Activated naive CD8-positive, alpha-beta T cell treated with anti-CD3 and anti-CD28 coated beads, Interleukin-2, amount 10 ng/mL, durations not matched to agents 7 days and 5 days (primary cell): ENCODE data around the gene PRAME. TPM values are rescaled to one million over a fixed set of nuclear protein-coding genes. Genes with fewer than 3 reads are reported as not detected.
"Not testable (repeated sequence)": the region's sequence is repeated elsewhere in the genome, so short reads cannot be mapped to it uniquely, and the experiment has no call there.

Experiments used
- ATAC-seq: fragments of 150-1000 bp; cut with Tn5 transposase; one replicate; pipeline ENCODE4 v1.10.0; 2021; ENCODE audit warnings: low read depth, moderate library complexity
- POLR2A ChIA-PET: fragments of 350-600 bp; sonication (Branson Sonifier 250); formaldehyde crosslinking; loops from one replicate; lab custom pipeline; 2021; ENCODE audit warnings: antibody characterized with exemption; lab: Charles Lee
- DNase-seq: peaks from one replicate; pipeline ENCODE4 v3.0.0; 2021
- H3K27ac Mint-ChIP-seq: one replicate; pipeline ENCODE4 v1.8.0; 2022; ENCODE audit warnings: mild to moderate bottlenecking, mixed read lengths
- H3K27me3 Mint-ChIP-seq: one replicate; pipeline ENCODE4 v1.8.0; 2022; ENCODE audit warnings: mild to moderate bottlenecking, moderate library complexity, mixed read lengths
- H3K36me3 Mint-ChIP-seq: one replicate; pipeline ENCODE4 v1.8.0; 2021; ENCODE audit warnings: mild to moderate bottlenecking, mixed read lengths
- H3K4me1 Mint-ChIP-seq: one replicate; pipeline ENCODE4 v1.8.0; 2021; ENCODE audit warnings: mixed read lengths
- H3K4me3 Mint-ChIP-seq: one replicate; pipeline ENCODE4 v1.8.0; 2022; ENCODE audit warnings: mild to moderate bottlenecking, moderate library complexity, mixed read lengths
- H3K9me3 Mint-ChIP-seq: one replicate; pipeline ENCODE4 v1.8.0; 2021; ENCODE audit warnings: mixed read lengths
- total RNA-seq, 2 experiments: library from RNA; stranded (reverse); gene quantifications; one replicate each; pipeline ENCODE4 v1.2.3, GENCODE V29; 2021

PRAME gene, protein sequence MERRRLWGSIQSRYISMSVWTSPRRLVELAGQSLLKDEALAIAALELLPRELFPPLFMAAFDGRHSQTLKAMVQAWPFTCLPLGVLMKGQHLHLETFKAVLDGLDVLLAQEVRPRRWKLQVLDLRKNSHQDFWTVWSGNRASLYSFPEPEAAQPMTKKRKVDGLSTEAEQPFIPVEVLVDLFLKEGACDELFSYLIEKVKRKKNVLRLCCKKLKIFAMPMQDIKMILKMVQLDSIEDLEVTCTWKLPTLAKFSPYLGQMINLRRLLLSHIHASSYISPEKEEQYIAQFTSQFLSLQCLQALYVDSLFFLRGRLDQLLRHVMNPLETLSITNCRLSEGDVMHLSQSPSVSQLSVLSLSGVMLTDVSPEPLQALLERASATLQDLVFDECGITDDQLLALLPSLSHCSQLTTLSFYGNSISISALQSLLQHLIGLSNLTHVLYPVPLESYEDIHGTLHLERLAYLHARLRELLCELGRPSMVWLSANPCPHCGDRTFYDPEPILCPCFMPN
- not detected for total RNA-seq

DNA sequence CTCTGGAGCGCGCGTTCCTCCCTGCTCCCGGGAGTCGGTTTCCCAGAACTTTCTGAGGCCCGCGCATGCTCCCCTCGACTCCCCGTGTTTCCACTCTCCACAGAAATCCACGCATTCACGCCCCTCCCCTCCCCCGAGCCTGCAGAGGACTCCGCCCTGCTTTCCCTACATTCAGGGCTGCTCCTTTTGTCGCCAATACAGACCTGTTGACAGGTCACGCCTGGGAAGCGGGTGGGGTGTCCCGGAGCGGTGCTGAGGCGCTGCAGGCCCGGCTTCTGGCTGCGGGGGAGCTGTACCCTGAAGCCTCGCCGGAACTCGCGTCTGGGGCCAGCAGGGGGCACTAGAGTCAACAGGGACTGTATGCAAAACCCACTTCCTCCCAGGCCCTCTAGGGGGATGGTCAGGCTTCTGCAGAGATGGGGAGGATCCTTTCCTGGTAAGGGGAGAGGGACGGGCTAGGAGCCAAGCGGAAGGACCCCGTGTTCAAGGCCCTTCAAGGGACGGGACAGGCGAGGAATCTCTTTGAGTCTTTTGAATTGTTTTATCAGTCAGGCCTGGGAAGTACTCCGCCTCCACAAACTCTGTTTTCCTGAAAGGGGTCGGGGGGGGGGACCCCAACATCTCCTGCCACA, at the start of gene PRAME:
TSS of gene PRAME (minus strand) at position 294 of the 632 bp plus-strand sequence. CDS start 2,433 bp downstream, outside the sequence.
- H3K27ac Mint-ChIP-seq = no peak within 1 kb of the TSS
- DNase-seq (peak; percentile 84), ATAC-seq (peak; percentile 95)
- no peaks in the 10 kb centered on the region for H3K36me3 Mint-ChIP-seq
- no peaks in the 10 kb centered on the region for H3K27me3 Mint-ChIP-seq
- H3K9me3 Mint-ChIP-seq = no peaks in the 10 kb centered on the region
- POLR2A ChIA-PET = no interaction called here
- no peak within 1 kb of the TSS for H3K4me3 Mint-ChIP-seq
- peaks cover 3% of the 10 kb centered on the region for H3K4me1 Mint-ChIP-seq

DNA sequence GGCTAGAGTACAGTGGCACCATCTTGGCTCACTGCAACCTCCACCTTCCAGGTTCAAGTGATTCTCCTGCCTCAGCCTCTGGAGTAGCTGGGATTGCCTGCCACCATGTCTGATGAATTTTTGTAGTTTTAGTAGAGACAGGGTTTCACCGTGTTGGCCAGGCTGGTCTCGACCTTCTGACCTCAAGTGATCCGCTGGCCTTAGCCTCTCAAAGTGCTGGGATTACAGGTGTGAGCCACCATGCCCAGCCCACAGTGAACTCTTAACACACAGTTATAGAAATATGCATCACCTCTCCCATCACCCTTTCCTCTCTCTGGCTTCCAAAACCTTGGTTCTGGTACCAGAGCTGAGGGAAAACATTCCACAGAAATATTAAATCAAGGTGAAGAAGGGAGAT, 49.0 kb upstream of the PRAME start:
- POLR2A ChIA-PET, DNase-seq, ATAC-seq, H3K4me3 Mint-ChIP-seq, H3K9me3 Mint-ChIP-seq, H3K36me3 Mint-ChIP-seq, H3K4me1 Mint-ChIP-seq, H3K27ac Mint-ChIP-seq: not testable (repeated sequence)
- peaks cover 16% of the 10 kb centered on the region for H3K27me3 Mint-ChIP-seq

DNA sequence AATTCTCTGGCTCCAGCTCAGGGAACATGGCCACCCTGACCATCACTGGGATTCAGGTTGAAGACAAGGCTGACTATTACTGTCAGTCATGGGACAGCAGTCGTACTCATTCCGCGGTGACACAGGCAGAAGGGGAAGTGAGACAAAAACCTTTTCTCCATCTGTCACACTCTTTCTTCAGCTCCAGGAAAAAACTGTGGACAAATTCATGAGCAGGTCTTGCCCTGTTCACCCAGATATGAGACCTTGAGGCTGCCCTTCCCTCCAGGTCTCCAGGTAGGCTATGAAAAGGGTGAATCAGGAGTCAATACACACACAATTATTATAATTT, 46.0 kb upstream of the PRAME start:
- POLR2A ChIA-PET = no interaction called here
- Mint-ChIP-seq H3K9me3 (no peaks in the 10 kb centered on the region), H3K27me3 (peaks cover 17% of the 10 kb centered on the region), H3K27ac (no peak overlapping the region), H3K4me3 (no peak overlapping the region), H3K36me3 (no peaks in the 10 kb centered on the region), H3K4me1 (no peaks in the 10 kb centered on the region)
- DNase-seq (no peak), ATAC-seq (no peak)

DNA sequence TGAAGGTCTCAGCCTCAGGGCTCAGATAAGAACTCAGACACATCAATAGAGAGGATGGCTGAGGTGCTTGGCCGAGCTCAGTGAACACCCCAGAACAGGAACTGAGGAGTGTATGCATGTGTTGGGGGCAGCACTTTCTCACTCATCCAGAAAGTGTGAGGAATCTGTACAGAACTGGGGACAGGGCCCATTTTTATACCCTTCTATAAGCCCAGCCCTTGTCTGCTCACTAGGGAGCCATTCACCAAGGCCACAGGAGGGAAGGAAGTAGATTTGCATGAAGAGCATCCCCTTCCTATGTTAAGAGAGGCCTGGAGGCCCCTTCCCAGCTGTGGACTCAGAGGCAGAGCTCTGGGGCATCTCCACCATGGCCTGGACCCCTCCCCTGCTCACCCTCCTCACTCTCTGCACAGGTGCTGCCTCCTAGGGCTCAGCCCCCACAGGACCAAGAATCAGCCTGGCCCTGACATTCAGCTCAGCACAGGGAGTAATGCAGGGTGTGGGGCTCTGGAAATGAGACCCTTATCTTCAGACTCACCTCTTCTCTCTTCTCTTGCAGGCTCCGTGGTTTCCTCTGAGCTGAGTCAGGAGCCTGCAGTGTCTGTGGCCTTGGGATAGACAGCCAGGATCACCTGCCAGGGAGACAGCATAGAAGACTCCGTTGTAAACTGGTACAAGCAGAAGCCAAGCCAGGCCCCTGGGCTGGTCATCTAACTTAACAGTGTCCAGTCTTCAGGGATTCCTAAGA, 45.4 kb upstream of the PRAME start:
- Mint-ChIP-seq H3K27ac (no peak overlapping the region), H3K9me3 (no peaks in the 10 kb centered on the region), H3K4me1 (no peaks in the 10 kb centered on the region), H3K4me3 (no peak overlapping the region), H3K27me3 (peaks cover 13% of the 10 kb centered on the region), H3K36me3 (no peaks in the 10 kb centered on the region)
- DNase-seq = no peak
- no peak for ATAC-seq
- POLR2A ChIA-PET = no interaction called here

DNA sequence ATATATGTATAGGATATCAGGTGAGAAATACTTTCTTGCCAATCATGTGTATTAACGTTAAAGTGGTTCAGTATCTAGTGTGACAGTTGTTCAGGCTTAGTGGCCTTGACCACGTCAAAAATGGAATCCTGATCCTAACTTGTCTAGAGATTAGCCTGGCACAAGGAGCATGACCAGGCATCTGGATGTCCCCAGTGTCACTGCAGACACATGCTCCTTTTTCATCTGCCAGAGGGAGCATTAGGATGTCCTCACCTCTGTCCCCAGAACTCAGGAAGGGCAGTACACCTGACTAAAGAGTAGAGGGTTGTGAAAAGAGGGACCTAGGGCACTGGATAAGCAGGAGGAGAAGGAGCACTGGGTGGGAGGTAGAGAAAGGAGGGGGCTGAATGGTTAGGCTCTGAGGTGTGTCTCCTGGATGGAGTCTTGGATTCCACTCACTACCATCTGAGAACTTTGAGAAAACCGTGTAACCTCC, 44.4 kb upstream of the PRAME start:
- POLR2A ChIA-PET = no interaction called here
- Mint-ChIP-seq H3K27ac (no peak overlapping the region), H3K4me3 (no peak overlapping the region), H3K36me3 (no peaks in the 10 kb centered on the region), H3K4me1 (peaks cover 2% of the 10 kb centered on the region), H3K9me3 (no peaks in the 10 kb centered on the region), H3K27me3 (peaks cover 14% of the 10 kb centered on the region)
- ATAC-seq (no peak), DNase-seq (no peak)

DNA sequence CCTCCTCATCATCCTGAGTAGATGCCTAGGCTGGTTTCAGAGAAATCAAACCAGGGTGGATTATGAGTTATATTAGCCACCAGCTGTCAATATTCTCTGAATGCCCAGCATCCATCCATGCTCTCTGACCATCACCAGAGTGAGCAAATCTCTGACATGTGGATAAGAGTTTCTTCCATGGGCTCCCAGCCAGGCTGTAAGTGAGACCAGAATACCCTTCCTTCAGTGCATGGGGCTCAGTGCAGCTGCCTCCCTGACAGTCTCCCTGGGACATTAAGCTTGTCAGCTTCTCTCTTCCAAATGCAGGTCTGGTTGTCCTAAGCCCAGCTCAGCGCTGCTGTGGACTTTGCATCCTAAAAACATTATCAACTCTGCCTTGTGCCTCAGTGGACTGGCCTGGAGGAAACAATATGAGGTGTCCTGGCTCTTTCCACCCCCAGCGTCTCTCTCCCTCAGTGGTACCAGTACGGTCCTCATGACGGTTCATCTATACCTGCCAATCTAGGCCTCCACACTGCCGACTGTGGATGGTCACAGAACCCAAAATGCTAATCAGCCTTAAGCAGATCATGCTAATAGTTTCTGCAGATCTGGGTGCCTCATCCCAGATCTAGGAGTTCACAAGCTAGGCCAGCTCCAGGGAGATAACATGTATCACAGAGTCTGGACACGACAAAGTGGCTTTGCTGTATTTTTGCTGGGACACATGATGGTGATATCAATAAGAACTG, 41.6 kb upstream of the PRAME start:
- no peak for ATAC-seq
- H3K27ac Mint-ChIP-seq = no peak overlapping the region

DNA sequence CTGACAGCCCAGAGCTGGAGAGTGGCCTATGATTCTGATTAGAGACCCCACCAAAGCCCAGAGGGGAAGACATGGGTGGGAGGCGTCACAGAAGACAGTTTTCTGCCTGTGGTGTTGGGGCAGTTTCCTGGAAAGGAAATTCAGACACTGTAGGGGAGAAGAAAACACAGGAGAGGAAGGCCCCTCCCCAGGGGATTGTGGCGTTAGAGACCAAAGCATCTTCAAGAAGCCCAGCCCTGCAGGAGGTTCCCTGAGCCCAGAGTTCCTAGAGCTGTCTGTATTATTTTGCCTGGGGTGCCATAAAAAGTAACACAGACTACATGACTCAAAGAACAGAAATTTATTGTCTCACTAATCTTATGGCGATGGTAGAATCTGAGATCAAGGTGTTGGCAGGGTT, 40.2 kb upstream of the PRAME start:
- Mint-ChIP-seq H3K27me3 (peaks cover 10% of the 10 kb centered on the region), H3K4me1 (peaks cover 2% of the 10 kb centered on the region), H3K4me3 (no peak overlapping the region), H3K36me3 (no peaks in the 10 kb centered on the region), H3K9me3 (no peaks in the 10 kb centered on the region), H3K27ac (no peak overlapping the region)
- DNase-seq (no peak), ATAC-seq (no peak)
- POLR2A ChIA-PET = no interaction called here

More for the DNA sequence above, 41.6 kb upstream of the PRAME start:
- Mint-ChIP-seq H3K27me3 (peaks cover 10% of the 10 kb centered on the region), H3K9me3 (no peaks in the 10 kb centered on the region), H3K36me3 (no peaks in the 10 kb centered on the region), H3K4me3 (no peak overlapping the region), H3K4me1 (peaks cover 2% of the 10 kb centered on the region)
- POLR2A ChIA-PET = no interaction called here
- no peak for DNase-seq

DNA sequence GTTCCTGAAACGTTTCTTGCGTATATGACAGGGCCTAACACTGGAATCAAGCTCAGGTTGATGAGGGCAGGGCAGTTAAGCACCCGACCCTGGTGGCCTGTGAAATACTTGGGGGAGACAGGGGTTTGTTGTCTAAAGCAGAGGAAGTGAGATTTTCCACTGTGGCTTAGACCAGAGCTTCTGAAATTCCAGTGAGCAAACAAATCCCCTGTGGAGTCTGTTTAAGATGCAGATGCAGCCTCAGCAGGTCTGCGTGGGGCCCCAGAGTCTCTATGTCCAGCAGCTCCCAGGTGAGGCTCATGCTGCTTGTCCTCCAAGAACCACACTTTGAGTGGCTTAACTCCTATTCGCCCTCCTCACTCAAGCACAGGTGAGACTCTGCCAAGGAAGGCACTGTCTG, 39.1 kb upstream of the PRAME start:
- Mint-ChIP-seq H3K27ac (no peak overlapping the region), H3K4me3 (no peak overlapping the region), H3K27me3 (peaks cover 8% of the 10 kb centered on the region), H3K36me3 (no peaks in the 10 kb centered on the region), H3K4me1 (peaks cover 6% of the 10 kb centered on the region), H3K9me3 (no peaks in the 10 kb centered on the region)
- POLR2A ChIA-PET = no interaction called here
- ATAC-seq (no peak), DNase-seq (no peak)

DNA sequence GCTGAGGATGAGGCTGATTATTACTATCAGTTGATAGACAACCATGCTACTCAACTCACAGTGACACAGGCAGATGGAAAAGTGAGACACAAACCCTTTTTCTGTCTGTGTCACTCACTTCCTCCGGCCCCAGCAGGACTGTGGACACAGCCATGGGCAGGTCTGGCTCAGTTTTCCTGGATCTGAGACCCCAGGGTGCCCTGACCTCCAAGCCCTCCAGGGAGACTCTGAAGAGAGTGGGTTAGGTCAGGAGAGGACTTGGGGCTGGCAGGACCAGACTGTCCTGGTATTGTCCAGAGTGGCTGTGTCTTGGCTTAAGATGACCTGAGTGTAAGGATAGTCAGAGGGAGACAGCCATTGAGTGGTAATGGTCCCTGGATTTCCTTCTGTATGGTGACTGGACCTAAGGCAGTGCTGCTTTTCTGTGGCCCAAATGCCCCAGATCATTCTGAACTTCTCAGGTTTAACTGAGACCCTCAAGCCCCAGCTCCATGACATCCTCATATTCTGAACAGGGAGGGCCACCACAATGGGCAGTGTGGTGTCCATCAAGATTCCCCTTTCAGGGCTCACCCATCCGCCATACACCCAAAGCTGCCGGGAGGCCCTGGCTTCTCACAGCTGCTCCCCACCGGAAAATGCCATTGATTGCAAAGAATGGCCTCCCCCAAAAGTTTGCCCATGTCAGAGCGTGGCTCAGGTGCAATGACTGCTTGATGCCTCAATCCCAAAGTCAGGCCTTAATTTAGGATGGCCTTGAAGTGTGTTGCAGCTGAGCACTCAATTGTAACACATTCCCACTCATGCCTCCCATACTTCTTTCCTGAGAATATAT, 36.2 kb upstream of the PRAME start:
- no peaks in the 10 kb centered on the region for H3K9me3 Mint-ChIP-seq
- peaks cover 18% of the 10 kb centered on the region for H3K27me3 Mint-ChIP-seq
- POLR2A ChIA-PET = no interaction called here

DNA sequence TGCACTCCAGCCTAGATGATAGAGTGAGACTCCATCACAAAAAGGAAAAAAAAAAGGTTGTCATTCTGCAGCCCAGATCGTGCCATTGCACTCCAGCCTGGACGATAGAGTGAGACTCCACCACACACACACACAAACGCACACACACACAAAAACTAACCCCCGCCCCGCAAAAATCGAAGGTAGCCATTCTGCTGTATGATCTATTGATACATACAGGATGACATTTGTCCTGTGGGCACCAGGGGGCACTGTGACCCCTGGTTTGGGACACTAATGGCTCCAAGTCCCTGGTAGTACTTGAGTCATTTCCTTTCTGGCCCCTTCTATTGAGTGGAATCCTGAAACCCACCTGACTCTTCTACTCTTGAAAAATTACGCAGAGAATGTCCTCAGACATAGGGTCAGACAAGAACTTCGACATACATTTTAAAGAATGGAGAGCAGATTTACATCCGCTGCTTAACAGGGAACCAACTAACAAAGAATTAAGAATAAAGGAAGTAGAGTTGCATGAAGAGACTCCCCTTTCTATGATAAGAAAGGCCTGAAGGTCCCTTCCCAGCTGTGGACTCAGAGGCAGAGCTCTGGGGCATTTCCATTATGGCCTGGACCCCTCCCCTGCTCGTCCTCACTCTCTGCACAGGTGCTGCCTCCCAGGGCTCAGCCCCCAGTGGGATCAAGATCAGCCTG, 35.0 kb upstream of the PRAME start:
- DNase-seq = peak; percentile 68
- POLR2A ChIA-PET = no interaction called here
- Mint-ChIP-seq H3K4me3 (no peak overlapping the region), H3K4me1 (peaks cover 5% of the 10 kb centered on the region), H3K27ac (no peak overlapping the region), H3K27me3 (peaks cover 18% of the 10 kb centered on the region), H3K9me3 (no peaks in the 10 kb centered on the region), H3K36me3 (no peaks in the 10 kb centered on the region)
- ATAC-seq = peak; percentile 63

More for the DNA sequence above, 36.2 kb upstream of the PRAME start:
- no peak for ATAC-seq
- Mint-ChIP-seq H3K4me3 (no peak overlapping the region), H3K27ac (no peak overlapping the region), H3K36me3 (no peaks in the 10 kb centered on the region), H3K4me1 (peaks cover 6% of the 10 kb centered on the region)
- no peak for DNase-seq

DNA sequence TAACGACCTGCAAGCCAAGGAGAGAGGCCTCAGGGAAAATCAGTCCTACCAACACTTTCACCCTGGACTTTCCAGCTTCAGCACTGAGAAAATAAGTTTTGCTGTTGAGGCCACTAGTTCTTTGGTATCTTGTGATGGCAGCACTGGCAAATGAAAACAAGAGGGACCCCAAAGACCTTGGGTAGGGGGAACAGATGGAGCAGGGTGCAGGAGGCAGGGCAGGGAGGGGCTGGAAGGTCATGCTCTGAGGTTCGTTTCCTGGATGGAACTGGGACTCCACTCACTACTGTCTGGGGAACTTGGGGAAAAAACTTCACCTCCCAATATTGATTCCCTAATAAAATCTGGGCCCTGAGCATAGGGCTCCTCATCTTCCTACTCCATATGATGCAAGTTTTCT, 34.2 kb upstream of the PRAME start:
- Mint-ChIP-seq H3K27ac (no peak overlapping the region), H3K9me3 (no peaks in the 10 kb centered on the region), H3K4me3 (no peak overlapping the region), H3K36me3 (no peaks in the 10 kb centered on the region), H3K27me3 (peaks cover 15% of the 10 kb centered on the region), H3K4me1 (peaks cover 4% of the 10 kb centered on the region)
- POLR2A ChIA-PET = no interaction called here
- no peak for DNase-seq
- no peak for ATAC-seq
